GM21723 (cell line): ENCODE data around the gene HOTAIR.
A peak's percentile ranks its signal among the peaks of the same experiment; 100 is the strongest.

Source experiments
- ATAC-seq: cut with Tn5 transposase; IDR thresholded peaks from one replicate; pipeline ENCODE4 v1.9.1; 2021; ENCODE audit warnings: mild to moderate bottlenecking, moderate library complexity; ENCODE audit not compliant: unreplicated experiment

Gene HOTAIR

DNA sequence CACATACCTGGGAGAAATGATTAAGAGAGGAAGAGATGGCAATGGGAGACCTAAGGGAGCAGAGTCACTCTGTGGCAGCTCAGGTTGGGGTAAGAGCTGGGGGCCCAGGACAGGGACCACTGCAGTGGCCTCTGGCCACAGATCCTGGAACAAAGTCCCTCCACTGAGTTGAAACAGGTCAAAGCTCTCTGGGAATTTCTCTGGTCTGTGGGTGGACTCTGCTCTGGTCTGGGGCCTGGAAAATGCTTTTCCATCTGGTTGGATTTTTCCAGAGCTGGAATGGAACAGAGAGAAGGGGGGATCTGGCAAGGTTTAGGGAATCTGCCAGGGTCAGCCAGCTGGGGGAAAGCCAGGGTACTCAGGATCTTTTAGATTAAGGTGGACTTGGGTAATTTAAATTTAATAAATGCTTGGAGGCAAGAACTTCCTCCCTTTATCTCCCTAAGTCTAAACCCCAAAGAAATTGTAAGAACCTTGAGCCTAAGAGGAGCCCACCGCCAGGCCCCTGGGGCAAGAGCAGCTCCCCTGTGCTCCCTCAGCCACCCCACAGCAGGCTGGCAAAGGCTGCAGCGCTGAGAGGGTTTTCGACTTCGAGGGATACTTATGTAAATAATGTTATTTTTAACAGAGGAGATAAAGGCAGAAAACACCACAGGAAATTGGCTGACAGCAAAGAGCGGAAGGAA lies 13.9 kb upstream of the HOTAIR start:
- no peak for ATAC-seq

- ATAC-seq = no peak
Observed at GRCh38 chr12:53987787-53988230, 13.1 kb upstream of the HOTAIR start.

DNA sequence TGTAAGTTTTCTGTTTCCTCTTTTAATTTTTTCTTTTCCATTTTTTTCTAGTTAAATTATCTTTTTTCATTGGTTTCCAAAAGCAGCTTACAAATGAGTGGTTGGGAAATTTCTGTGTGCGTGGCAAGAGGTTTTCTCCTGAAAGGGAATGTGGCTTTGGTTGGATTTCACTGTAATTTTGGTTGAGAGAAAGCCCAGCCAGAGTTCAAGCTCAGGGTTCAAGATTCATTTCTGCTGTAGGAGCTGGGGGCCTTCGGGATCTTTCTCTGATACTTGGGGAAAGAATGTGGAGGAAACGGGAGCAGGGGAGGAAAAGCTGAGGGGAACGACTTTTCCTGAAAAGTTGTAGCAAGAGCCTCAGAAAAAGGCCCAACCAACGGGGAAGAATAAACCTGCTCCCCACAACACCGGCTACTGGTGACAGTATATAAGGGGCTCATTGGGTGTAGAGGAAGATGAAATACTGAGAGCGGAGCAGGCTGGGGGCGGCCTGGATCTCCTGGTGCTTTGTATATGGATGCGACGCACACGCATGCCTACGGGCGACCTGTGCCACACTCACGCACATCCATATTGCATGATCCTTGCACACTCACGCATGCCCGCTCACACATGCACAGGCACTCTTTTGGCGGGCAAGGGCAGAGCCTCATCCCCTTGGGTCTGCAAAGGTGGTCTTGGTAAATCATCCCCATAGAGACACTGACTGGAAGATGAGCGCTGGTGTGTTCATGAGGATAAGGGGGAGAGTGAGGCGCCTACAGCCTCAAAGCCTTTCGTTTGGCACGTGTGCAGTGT lies 12.1 kb upstream of the HOTAIR start:
- ATAC-seq = no peak

DNA sequence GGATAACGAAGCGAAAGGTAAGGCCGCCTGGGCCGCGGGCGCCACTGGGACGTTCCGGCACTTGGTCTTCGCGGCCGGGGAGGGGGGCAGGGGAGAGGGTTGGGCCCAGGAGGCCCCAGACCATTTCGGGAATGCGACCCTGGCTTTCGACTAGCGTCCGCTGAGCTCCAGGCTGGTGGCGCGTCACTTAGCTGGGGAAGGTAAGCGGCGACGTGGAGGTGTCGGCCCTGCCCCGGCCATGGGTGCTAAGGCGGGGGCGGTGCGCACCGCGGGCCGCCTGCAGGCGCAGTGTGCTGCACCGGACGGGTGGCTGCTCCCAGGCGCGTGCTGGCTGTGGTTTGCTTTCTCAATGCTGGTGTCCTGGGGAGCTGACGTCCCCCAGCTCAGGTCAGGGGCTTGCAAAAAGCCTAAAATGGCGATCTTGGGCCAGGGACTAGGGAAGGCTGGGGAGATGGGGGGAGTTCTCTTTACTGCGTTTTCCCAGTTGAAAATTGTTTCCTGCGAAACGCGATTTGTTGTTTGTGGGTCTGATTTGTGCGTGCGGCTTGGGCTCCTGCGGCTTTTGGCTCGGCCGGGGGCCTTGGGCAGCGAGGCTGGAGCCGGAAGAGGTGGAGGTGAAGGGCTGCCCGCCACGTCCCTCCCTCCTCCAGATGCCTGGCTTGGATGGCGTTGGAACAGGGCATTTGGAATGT lies 11.4 kb upstream of the HOTAIR start:
- ATAC-seq = no peak

GRCh38 chr12:53985692-53985993 lies 10.9 kb upstream of the HOTAIR start:
- ATAC-seq = no peak

DNA sequence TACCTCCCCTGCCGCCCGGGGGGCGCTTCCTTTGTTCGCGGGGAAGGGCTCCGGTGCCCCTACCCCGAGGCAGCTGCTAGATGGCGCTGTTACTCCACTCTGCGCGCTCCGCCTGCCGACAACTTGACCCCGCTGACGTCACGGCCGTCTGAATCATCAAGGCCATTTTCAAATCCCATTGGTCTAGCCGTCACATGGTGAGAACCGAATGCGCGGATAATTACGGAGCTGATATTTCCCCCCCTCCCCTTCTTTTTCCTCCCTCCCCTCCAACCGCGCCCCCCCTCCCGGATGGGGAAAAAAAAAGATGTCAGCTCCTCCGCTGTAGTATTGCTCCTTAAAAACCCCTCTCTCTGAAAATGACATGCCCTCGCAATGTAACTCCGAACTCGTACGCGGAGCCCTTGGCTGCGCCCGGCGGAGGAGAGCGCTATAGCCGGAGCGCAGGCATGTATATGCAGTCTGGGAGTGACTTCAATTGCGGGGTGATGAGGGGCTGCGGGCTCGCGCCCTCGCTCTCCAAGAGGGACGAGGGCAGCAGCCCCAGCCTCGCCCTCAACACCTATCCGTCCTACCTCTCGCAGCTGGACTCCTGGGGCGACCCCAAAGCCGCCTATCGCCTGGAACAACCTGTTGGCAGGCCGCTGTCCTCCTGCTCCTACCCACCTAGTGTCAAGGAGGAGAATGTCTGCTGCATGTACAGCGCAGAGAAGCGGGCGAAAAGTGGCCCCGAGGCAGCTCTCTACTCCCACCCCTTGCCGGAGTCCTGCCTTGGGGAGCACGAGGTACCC lies 10.3 kb upstream of the HOTAIR start, which contains the start of gene HOXC10:
HOXC10 (plus strand) TSS at position 246 of the 791 bp plus-strand sequence; CDS start at position 360, 114 bp downstream.
- ATAC-seq = peak; percentile 65

DNA sequence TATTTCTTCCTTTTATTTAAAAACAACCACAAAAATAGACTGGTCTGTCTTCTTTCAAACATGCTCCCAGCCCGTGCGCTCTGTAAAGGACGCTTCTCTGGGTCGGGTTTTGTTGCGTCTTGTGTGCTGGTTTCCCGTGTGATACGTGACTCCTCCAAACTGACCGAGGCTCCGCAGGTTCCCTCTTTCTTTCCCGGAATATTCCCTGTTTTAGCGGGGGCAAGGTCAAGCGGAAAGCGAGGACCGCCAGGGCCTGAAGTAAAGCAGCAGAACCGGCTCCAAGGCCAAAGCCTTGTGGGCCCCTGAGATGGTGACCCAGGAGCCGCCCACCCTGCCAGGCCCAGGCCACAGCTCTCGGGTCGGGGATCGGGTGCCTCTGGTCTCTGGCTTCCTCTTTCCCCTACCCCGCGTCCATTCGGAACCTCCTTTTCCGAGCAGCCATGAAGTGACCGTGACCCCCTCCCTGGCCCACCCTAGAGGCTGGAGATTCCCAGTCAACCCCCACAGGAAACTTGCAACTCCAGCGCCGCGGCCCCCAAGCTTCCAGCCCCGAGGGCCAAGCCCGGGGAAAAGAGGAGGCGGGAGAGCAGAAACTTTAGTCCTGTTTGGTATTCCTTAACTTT lies 9.3 kb upstream of the HOTAIR start:
- no peak for ATAC-seq

- ATAC-seq = no peak
Observed at GRCh38 chr12:53983568-53983949, 8.8 kb upstream of the HOTAIR start.

- ATAC-seq = no peak
Observed at GRCh38 chr12:53982648-53983567, 8.2 kb upstream of the HOTAIR start.

DNA sequence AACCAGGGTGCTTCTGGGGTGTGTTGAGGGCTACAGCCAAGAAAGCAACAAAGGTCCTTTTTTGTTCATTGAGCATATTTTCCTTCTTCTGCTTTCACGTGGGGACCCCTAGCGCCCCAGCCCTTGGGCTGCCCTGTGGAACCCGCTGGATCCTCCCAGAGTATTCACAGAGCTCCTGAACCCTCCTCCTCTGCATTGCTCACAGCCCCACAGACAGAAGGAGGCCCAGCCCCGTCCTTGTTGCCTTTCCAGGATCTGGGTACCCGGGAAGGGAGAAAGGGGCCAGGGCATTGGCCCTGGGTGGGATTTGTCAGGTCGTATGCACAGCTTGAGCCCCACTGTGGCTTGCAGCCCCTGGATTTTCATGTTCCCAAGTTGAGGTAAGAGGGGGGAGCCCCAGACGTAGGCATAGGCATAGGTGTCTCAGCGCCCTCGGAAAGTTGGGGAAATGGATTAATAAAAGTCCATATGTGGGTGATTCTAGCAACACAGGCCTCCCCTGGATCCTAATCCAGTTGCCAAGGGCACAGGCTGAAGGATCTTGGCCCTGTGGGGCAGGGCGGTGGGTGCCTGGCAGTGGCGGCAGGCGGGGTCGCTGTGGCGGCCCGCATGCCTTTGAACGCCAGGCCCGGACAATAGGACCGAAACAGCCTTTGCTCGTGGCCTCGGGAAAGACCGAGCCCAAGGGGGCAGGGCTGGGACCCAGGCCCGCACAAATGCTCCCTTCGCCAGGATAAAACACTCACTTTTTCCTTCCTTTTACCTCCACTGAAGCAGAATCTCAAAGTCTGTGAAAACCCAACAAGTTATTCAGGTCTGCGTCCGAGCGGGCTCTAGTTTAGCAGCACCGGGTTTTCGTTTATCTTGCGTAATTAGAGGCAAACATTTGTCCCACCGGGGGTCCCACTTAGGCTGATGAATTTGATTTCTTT lies 7.1 kb upstream of the HOTAIR start:
- no peak for ATAC-seq

GRCh38 chr12:53980802-53981496 lies 6.2 kb upstream of the HOTAIR start:
- ATAC-seq = no peak

DNA sequence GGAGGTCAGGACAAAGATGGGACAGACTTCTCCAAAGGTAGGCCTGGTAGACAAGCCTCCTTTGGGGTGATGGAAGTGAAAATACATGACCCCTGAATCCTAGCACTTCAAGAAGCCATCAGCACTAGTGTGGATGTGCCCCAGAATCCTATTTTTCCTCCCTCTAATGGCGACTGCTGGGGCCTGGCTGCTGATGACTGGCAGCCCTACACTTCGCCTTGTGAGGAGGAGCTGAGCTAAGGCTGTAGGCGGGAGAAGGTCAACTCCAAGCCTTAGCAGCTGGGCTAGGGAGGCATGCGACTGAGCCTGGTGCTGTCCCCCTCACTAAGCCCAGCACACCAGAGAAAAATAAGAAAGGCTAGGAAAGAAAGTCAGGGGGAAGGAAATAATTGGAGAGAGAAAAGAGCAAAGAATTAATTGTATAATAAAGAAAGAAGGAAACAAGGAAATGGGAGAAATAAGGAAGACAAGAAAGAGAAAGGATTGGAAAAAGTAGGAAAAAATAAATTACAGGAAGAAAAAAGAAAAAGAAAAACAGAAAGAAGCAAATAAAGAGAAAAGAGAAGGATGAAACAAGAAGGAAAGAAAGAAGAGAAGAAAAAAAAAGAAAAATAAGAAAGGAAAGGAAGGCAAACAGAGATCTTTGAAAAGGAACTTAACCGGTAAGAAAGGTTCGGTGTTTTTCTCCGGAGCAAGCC lies 5.5 kb upstream of the HOTAIR start:
- ATAC-seq = no peak

GRCh38 chr12:53978477-53979356 lies 4.0 kb upstream of the HOTAIR start:
- no peak for ATAC-seq

DNA sequence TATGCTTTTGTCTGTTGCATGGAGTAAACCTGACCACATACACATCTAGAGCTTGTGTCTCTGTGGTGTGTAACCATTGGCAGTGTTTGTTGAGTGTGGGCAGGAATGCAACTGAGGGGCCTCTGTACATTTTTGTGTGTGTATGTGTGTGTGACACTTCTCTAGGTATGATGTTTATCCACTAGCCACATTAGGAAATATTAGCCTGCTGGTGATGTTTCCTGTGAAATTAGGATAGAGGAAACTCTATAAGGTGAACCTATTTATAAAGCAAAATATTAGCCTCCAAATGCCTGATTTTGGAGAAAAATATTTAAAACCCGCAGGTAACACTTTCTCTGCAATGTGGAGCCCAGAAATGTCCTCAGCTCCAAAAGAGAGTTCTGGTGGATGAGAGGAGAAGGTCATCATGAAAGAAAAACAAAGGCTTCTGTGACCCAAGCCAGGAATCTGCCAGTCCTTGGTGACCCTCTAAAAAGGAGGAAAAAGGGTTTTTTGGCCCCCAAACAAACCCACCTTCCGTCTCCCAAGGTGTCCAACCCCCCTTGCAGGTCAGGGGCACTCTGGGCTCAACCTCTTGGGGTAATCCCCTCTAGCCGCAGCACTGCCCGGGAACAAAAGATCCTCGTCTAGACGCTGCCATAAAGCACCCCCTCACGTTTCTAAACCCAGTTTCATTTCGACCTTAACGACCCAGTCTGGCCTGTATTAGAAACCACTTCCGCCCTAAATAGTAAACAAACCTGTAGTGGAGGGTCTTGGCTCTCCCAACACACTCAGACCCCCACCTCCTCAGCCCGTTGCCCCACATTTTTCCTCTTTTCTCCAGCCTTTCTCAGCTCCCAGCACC lies 3.1 kb upstream of the HOTAIR start:
- no peak for ATAC-seq

DNA sequence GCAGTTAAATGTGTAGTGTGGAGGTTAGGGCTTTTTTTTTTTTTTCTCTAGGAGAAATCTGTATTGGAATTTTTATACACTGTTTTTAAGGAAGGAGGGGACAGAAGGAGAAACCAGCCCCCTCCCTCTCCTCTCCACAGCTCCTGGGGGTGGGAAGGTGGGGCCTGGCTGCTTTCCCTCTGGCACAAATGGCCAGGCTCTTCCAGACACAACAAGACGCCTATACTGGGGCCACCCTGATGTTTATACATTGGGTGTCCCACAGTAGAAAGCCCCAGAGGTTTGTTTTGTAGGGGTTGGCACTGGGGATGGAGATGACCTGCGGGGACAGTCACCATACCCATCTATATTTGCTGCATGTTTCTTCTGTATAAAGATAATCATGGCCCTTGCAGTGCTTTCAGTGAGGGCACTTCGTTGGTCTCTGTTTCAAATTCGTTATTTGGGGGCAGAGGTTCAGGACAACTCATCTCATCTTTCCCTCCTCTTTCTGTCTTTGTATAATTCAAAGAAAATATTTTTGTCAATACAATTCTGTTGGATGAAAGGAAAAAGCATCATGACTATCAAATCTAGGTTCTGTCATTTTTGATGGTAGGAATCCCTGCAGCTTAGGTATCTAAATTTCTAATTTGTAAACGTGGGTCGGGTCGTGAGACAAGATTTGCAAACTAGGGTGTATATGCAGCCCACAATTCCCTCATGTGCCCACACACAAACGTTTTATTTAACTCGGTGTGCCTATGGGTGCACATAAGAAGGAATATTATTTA lies 2.3 kb upstream of the HOTAIR start:
- ATAC-seq = no peak
